ENCODE results near the gene RAVER1. TPM values are rescaled to one million over a fixed set of nuclear protein-coding genes. Genes with fewer than 3 reads are reported as not detected.
"Not testable (repeated sequence)": the region's sequence is repeated elsewhere in the genome, so short reads cannot be mapped to it uniquely, and the experiment has no call there.

Gene RAVER1, protein sequence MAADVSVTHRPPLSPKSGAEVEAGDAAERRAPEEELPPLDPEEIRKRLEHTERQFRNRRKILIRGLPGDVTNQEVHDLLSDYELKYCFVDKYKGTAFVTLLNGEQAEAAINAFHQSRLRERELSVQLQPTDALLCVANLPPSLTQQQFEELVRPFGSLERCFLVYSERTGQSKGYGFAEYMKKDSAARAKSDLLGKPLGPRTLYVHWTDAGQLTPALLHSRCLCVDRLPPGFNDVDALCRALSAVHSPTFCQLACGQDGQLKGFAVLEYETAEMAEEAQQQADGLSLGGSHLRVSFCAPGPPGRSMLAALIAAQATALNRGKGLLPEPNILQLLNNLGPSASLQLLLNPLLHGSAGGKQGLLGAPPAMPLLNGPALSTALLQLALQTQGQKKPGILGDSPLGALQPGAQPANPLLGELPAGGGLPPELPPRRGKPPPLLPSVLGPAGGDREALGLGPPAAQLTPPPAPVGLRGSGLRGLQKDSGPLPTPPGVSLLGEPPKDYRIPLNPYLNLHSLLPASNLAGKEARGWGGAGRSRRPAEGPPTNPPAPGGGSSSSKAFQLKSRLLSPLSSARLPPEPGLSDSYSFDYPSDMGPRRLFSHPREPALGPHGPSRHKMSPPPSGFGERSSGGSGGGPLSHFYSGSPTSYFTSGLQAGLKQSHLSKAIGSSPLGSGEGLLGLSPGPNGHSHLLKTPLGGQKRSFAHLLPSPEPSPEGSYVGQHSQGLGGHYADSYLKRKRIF
- total RNA-seq, result 11.3 TPM

DNA sequence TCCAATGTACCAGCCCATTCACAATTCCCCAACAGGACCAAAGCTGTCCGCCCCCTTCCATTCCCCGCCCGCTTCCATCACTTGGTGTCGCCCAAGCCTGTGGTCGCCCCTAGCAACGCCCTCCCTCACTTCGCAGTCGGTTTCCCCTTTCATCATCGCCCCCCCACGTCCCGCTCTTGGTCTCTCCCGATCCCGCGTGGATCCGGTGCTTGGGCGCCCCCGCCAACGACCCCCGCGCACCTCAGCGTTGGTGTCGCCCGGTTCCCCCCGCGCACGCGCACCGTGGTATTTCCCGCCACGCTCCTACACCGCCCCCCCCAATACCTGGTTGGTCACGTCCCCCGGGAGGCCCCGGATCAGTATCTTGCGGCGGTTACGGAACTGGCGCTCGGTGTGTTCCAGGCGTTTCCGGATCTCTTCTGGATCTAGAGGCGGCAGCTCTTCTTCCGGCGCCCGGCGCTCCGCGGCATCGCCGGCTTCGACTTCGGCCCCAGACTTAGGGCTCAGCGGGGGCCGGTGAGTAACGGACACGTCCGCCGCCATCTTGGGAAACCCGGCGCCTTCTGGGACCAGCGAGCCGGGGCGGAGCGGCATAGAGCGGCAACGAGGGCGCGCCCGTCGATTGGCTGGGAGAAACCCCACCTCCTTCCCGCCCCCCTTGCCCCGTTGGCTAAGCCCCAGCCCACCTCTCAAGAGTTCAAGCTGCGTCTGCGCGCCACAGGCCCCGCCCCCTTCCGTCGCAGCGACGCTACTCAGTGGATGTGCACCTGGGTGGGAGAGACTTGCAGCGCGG, at the start of gene RAVER1:
TSS of gene RAVER1 (minus strand) at position 565 of the 793 bp plus-strand sequence. CDS start at position 543, 22 bp downstream.
- DNase-seq (ENCODE audit: low spot score) (peak; percentile 98), ATAC-seq (peak; percentile 73)

GRCh38 chr19:10383223-10383499, 49.8 kb upstream of the RAVER1 start:
- not testable (repeated sequence) for ATAC-seq; DNase-seq (ENCODE audit: low spot score)

- peak; percentile 97 for DNase-seq (ENCODE audit: low spot score)
- peak; percentile 97 for ATAC-seq
These were observed 47.2 kb upstream of the RAVER1 start, which contains the start of gene TYK2 for GRCh38 chr19:10380313-10381102. Gene TYK2 (minus strand): TSS chr19:10380572. CDS start chr19:10378406, 2,166 bp downstream.

DNA sequence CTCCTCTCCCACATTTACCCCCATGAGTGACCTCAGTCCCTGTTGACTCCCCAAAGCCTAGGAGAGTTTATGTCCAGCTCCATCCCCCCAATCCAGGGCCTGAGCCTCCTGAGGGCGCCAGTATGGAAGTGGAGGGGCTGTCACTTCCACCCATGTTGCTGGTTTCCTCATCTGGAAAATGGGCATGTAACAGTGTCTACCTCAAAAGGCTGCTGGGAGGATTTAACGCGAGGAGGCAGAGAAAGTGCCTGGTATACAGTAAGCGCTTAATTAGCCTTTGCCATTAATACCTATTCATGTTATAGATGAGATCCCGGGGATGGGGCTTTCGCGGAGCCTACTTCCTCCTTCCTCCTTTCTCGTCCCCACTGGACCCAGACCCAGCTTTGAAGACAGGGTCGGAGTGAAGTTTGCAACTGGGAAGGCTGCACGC, 46.6 kb upstream of the RAVER1 start:
- ATAC-seq, result no peak

GRCh38 chr19:10378124-10378523, 44.8 kb upstream of the RAVER1 start:
- ATAC-seq (no peak), DNase-seq (ENCODE audit: low spot score) (no peak)

More for the DNA sequence above, 46.6 kb upstream of the RAVER1 start:
- no peak for DNase-seq (ENCODE audit: low spot score)

GRCh38 chr19:10377140-10377640, 43.9 kb upstream of the RAVER1 start:
- not testable (repeated sequence) for DNase-seq (ENCODE audit: low spot score); ATAC-seq

DNA sequence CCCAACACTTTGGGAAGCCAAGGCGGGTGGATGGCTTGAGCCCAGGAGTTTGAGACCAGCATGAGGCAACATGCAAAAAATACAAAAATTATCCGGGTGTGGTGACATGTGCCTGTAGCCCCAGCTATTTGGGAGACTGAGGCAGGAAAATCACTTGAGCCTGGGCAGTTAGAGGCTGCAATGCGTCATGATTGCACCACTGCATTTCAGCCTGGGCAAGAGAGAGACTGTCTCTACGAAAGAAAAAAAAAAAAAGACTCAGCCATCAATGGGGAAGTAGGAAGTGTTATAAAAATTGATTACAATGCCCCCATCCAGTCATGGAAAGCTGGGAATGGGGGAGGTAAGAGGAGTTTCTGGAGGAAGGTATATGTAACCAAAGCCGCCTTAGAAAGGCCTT, 41.6 kb upstream of the RAVER1 start:
- ATAC-seq, result no peak
- no peak for DNase-seq (ENCODE audit: low spot score)

DNA sequence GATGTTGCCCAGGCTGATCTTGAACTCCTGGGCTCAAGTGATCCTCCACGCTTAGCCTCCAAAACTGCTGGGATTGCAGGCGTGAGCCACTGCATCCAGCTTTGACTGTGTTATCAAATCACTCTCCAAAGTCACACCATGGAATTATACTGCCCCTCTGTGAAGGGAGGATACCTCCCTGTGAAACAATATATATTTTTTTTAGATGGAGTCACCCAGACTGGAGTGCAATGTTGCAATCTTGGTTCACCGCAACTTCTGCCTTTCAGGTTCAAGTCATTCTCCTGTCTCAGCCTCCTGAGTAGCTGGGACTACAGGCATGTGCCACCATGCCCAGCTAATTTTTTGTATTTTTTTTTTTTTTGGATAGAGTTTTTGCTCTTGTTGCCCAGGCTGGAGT, 39.4 kb upstream of the RAVER1 start:
- no peak for ATAC-seq
- DNase-seq (ENCODE audit: low spot score), result no peak

GRCh38 chr19:10368101-10368803, 34.9 kb upstream of the RAVER1 start:
- ATAC-seq, result no peak
- no peak for DNase-seq (ENCODE audit: low spot score)

- DNase-seq (ENCODE audit: low spot score); ATAC-seq: not testable (repeated sequence)
These were observed 33.7 kb upstream of the RAVER1 start for GRCh38 chr19:10366950-10367512.

DNA sequence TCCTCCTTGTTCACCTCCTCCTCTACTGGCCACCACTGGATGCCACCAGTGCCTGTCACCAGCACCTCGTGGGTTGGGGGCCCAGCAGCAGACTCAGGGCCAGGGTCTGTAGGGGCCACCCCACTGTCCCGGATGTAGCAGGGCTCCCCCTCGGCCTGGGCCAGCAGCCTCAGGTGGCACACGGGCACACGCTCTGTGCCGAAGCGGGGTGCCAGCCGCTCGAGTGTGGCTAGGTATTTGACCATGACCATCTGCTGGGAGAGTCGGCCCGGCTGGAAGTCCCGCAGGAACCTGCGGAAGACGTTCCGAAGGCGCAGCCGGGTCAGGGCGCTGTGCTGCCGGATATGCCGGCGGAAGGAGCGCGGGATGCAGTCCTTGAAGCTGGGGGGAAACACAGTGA, 32.2 kb upstream of the RAVER1 start:
- ATAC-seq (no peak), DNase-seq (ENCODE audit: low spot score) (no peak)

GRCh38 chr19:10364644-10365043, 31.3 kb upstream of the RAVER1 start:
- ATAC-seq, result peak; percentile 76
- peak; percentile 64 for DNase-seq (ENCODE audit: low spot score)

DNA sequence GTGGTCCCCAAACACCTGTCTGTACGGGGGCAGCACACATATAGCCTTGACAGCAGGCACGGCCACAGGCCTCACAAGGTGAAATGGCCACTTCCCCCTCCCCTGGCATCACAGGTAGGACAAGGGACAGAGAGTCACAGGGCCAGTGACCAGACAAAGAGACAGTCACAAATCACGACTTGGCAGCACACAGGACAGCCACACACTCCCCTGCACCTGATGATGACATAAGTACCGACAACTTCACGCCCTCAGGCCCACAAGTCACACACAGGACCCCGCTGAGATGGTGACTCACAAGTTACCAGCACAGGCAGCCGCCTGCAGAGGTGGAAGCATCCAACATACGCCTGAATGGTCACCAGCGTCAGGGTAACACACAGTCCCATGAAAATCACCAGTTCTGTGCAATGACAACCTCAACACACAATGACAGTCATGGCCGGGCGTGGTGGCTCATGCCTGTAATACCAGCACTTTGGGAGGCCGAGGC, 30.5 kb upstream of the RAVER1 start:
- DNase-seq (ENCODE audit: low spot score) (no peak), ATAC-seq (no peak)

DNA sequence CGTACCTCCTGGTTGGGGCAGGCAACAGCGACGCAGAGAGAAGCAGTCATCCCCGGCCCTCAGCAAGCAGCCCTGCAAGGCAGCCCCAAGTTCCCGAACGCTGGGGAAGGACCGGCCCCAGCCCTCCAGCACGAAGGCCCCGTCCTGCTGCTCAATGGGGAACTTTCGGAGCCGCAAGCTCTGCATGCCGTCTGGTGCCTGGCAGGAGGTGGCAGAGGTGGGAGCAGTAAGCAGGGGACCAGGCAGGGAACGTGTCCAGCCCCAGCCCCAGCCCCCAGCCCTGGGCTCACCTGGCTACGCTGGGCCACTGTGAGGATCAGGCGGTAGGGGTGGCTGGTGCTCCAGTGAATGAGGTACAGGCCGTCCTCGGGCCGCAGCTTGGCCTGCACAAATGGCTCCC, 28.9 kb upstream of the RAVER1 start:
- DNase-seq (ENCODE audit: low spot score) (no peak), ATAC-seq (no peak)

DNA sequence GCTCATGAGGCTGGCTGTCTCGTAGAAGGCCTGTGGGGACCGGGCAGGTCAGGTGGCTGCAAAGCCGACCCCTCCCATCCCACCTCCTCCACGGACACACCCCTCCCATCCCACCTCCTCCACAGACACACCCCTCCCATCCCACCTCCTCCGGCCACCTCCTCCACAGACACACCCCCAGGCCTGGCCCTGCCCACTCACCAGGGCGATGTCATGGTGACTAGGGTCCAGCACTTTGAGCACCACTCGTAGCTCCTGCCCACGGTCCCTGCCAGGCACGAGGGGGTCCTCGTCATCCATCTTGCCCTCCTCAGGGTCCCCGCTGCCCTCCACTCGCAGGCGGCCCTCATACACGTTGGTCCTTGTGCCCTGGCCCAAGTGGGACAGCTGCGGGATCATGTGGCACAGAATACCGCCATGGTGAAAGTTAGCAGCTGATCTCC, 28.3 kb upstream of the RAVER1 start:
- ATAC-seq (no peak), DNase-seq (ENCODE audit: low spot score) (no peak)

DNA sequence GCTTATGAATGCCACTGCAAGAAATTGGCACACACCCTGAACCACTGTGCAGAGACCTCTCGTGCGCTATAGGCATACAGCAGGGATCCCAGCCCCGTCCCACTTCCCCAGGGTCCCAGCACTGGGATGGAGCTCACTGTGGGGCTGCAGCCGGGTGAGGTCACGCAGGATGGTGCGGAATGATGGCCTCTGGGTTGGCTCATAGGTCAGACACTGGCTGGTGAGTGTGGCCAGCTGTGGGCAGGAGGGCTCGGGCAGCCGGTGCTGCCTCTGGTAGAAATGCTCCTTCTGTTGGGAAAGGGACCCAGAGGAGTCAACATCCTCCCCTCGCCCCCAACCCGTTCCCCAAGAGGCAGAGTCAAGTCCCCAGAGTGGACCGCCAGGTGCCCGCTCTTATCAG, 23.1 kb upstream of the RAVER1 start:
- ATAC-seq (no peak), DNase-seq (ENCODE audit: low spot score) (no peak)

- DNase-seq (ENCODE audit: low spot score), result peak; percentile 69
- peak; percentile 47 for ATAC-seq
These were observed 20.6 kb upstream of the RAVER1 start for GRCh38 chr19:10353793-10354391.

Data from left lobe of liver (tissue), 2 donors.